ENCODE results near the gene DMD.

The DMD gene

DNA sequence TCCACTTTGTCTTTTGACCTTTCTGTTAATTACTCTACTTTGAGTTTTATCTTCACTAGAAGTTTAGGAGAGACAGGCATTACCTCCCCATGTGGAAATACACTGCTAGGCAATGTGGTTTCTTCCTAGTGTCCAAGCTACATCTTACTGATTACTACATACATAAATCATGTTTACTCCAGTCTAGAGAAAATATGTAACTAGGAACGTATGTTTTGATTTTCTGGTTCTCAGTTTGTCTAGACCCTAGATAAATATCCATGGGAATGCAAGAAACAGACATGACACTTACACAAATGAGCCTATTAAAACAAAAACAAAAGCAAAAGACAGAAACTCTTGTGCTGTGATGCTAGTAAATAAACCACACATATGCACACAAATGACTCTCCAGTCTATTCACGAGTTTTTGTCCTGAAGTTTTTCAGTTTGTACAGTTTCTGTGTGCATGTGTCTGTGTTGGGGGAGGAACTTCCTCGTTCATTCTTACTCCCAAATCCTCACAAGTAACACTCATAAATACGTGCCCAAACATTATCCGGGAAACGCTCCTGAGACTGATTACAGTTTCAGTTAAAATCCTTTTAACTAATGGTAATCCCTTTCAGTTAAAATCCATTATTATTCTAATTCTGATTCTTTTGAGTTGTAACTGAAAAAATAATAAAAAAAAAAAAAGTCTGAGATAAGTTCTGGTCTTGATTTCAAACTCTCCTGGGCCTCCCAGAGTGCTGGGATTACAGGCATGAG, 1856.0 kb downstream of the DMD start:
- DNase-seq (ENCODE audit: low read depth in 2 of 2) = peak in 1 of 2 donors; percentile 6
- TF ChIP-seq, protein P1, sequence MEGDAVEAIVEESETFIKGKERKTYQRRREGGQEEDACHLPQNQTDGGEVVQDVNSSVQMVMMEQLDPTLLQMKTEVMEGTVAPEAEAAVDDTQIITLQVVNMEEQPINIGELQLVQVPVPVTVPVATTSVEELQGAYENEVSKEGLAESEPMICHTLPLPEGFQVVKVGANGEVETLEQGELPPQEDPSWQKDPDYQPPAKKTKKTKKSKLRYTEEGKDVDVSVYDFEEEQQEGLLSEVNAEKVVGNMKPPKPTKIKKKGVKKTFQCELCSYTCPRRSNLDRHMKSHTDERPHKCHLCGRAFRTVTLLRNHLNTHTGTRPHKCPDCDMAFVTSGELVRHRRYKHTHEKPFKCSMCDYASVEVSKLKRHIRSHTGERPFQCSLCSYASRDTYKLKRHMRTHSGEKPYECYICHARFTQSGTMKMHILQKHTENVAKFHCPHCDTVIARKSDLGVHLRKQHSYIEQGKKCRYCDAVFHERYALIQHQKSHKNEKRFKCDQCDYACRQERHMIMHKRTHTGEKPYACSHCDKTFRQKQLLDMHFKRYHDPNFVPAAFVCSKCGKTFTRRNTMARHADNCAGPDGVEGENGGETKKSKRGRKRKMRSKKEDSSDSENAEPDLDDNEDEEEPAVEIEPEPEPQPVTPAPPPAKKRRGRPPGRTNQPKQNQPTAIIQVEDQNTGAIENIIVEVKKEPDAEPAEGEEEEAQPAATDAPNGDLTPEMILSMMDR (IDR thresholded peaks at IDR 0.05; ENCODE audit: low read depth, low read length) = no peak
- H3K4me3 ChIP-seq (replicated peaks in 1 of 2; ENCODE audit: low read depth in 2 of 2, low read length in 2 of 2) = no peak overlapping the region

DNA sequence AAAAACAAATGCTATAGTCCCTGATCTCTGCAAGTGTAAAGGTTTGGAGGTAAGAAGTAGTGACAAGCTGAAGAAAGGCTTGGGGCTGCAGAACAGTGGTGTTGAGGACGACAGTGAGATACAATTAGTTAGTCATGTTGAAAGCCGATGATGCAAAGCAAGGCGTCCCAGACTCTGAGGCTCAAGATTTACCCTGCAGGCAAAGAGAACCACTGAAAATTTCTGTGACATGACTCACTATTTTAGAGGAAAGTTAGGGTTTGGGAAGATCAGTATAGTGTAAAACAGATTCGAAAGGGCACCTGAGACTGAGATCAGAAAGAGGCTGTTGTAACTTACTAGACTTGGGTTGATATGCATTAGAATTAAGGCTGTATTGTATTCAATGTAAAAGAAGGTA, 1858.3 kb downstream of the DMD start:
- peak; percentile 51 to 67 for DNase-seq (ENCODE audit: low read depth in 2 of 2)
- TF ChIP-seq, protein P1 (IDR thresholded peaks at IDR 0.05; ENCODE audit: low read depth, low read length) = no peak
- no peak overlapping the region for H3K4me3 ChIP-seq (replicated peaks in 1 of 2; ENCODE audit: low read depth in 2 of 2, low read length in 2 of 2)

DNA sequence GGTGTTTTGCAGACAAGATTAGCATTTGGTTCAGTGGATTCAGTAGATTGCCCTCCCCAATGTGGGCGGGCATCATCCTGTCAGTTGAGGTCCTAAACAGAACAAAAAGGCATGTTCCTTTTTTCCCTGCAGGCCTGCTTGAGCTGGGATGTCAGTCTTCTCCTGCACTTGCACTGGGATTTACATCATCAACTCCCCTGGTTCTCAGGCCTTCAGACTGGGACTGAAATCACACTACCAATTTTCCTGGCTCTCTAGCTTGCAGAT, 1860.6 kb downstream of the DMD start:
- TF ChIP-seq, protein P1 (IDR thresholded peaks at IDR 0.05; ENCODE audit: low read depth, low read length) = no peak
- no peak overlapping the region for H3K4me3 ChIP-seq (replicated peaks in 1 of 2; ENCODE audit: low read depth in 2 of 2, low read length in 2 of 2)
- DNase-seq (ENCODE audit: low read depth in 2 of 2) = no peak

DNA sequence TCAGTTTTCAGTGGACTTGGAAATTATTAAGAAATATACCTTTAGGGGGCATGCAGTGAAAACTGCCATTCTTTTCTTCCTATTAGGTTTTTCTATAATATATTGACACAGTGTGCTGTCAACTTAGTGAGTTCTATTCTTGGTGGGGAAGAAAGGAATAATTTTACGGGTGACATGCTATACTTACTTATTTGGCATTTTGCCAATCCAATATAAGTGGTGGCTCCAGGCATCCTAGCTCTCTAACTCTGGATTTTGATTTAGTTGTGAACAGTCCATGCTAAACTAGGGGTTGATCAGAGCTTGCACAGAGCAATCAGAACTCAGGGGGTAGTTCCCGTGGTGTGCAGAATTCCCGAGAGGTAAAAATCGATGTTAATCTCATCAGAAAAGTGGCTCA, 1861.8 kb downstream of the DMD start:
- TF ChIP-seq, protein P1 (IDR thresholded peaks at IDR 0.05; ENCODE audit: low read depth, low read length) = no peak
- no peak for DNase-seq (ENCODE audit: low read depth in 2 of 2)

DNA sequence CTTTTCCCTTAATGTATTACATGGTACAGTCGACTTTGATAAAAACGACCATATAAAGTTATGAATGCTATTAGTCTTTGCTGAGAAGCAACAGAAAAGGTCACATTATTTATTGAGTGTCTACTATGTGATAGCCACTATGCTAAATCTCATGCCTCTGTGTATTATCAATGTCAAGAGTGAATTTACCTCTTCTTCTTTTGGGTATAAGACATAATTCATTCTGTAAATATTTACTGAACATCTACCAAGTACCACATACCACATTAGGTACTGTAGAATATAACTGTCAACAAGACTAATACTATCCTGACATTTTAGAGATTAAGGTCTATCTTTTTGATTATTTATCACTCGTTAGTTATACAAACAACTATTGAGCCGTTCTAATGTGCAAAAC, 1870.8 kb downstream of the DMD start:
- no peak for DNase-seq (ENCODE audit: low read depth in 2 of 2)
- TF ChIP-seq, protein P1 (IDR thresholded peaks at IDR 0.05; ENCODE audit: low read depth, low read length) = no peak
- H3K4me3 ChIP-seq (replicated peaks in 1 of 2; ENCODE audit: low read depth in 2 of 2, low read length in 2 of 2) = no peak overlapping the region

More for the DNA sequence above, 1861.8 kb downstream of the DMD start:
- no peak overlapping the region for H3K4me3 ChIP-seq (replicated peaks in 1 of 2; ENCODE audit: low read depth in 2 of 2, low read length in 2 of 2)

DNA sequence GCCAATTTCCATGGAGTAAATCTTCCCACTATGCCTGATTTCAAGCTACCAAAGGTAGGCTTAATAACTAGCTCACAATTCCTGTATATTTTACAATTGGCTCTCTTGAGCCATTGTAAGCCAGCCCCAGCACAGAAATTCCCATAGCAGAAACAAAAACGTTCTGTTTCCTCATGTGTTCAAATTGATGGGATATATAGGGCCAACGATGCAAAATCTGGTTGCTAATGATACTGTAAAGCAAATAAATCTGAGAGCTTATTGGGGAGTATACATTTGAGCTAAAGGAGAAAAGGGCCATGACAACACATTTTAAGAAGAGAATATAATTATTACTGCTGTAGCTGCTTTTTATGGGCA, 1872.4 kb downstream of the DMD start:
- no peak for DNase-seq (ENCODE audit: low read depth in 2 of 2)
- TF ChIP-seq, protein P1 (IDR thresholded peaks at IDR 0.05; ENCODE audit: low read depth, low read length) = no peak
- H3K4me3 ChIP-seq (replicated peaks in 1 of 2; ENCODE audit: low read depth in 2 of 2, low read length in 2 of 2) = no peak overlapping the region

DNA sequence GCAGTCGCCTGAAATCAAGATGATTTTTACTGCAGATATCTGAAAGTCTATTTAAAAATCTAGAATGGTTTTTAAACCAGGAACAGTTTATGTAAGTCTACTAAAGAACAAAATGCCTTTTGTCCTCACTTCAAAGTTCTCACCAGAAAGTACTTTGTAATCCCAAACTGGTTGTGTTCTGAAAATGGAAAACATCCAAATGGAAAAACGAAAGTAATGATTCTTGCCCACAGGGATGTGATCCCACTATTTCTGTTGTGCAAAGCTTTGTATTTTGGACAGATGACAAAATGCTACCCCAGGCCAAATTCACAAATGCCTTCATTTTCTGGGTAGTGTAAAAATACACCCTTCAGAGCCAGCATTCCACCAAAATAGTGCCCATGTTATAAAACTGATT, 1874.0 kb downstream of the DMD start:
- peak in 1 of 2 donors; percentile 31 for DNase-seq (ENCODE audit: low read depth in 2 of 2)
- TF ChIP-seq, protein P1 (IDR thresholded peaks at IDR 0.05; ENCODE audit: low read depth, low read length) = no peak
- no peak overlapping the region for H3K4me3 ChIP-seq (replicated peaks in 1 of 2; ENCODE audit: low read depth in 2 of 2, low read length in 2 of 2)
